ENCODE measurements around the gene ZNF565.
A peak's percentile ranks its signal among the peaks of the same experiment; 100 is the strongest.

The ZNF565 gene

GRCh38 chr19:36160821-36161596, 53.5 kb downstream of the ZNF565 start:
- DNase-seq (ENCODE audit: low read depth): no peak
- no peak for TF ChIP-seq CTCF (conservative IDR thresholded peaks at IDR 0.05; ENCODE audit: low read depth, low read length)
- no peak overlapping the region for H3K4me3 ChIP-seq (ENCODE audit: low read depth, low read length)

- no peak for TF ChIP-seq CTCF (conservative IDR thresholded peaks at IDR 0.05; ENCODE audit: low read depth, low read length)
- DNase-seq (ENCODE audit: low read depth): no peak
- no peak overlapping the region for H3K4me3 ChIP-seq (ENCODE audit: low read depth, low read length)
These were observed 61.3 kb downstream of the ZNF565 start for GRCh38 chr19:36153126-36153525.

- peak within 1 kb of the TSS; percentile 60 for H3K4me3 ChIP-seq (ENCODE audit: low read depth, low read length)
- no peak for TF ChIP-seq CTCF (conservative IDR thresholded peaks at IDR 0.05; ENCODE audit: low read depth, low read length)
- peak; percentile 65 for DNase-seq (ENCODE audit: low read depth)
These were observed 61.9 kb downstream of the ZNF565 start, which contains the start of gene COX7A1 for GRCh38 chr19:36152352-36153091. Gene COX7A1 (minus strand): TSS chr19:36152447. CDS start chr19:36152407, 40 bp downstream.

GRCh38 chr19:36152019-36152351, 62.5 kb downstream of the ZNF565 start:
- TF ChIP-seq CTCF (conservative IDR thresholded peaks at IDR 0.05; ENCODE audit: low read depth, low read length): no peak
- peak overlapping the region; percentile 60 for H3K4me3 ChIP-seq (ENCODE audit: low read depth, low read length)
- peak; percentile 11 for DNase-seq (ENCODE audit: low read depth)

- peak; percentile 20 for DNase-seq (ENCODE audit: low read depth)
- no peak for TF ChIP-seq CTCF (conservative IDR thresholded peaks at IDR 0.05; ENCODE audit: low read depth, low read length)
- peak overlapping the region; percentile 60 for H3K4me3 ChIP-seq (ENCODE audit: low read depth, low read length)
These were observed 63.1 kb downstream of the ZNF565 start for GRCh38 chr19:36151144-36152018.

GRCh38 chr19:36150586-36150985, 63.9 kb downstream of the ZNF565 start:
- no peak overlapping the region for H3K4me3 ChIP-seq (ENCODE audit: low read depth, low read length)

More at GRCh38 chr19:36150586-36150985, 63.9 kb downstream of the ZNF565 start:
- no peak for DNase-seq (ENCODE audit: low read depth)
- no peak for TF ChIP-seq CTCF (conservative IDR thresholded peaks at IDR 0.05; ENCODE audit: low read depth, low read length)

Data from choroid plexus epithelial cell (primary cell).